NK-92 (cell line): ENCODE measurements around the gene COA1.
"Not testable (repeated sequence)": the region's sequence is repeated elsewhere in the genome, so short reads cannot be mapped to it uniquely, and the experiment has no call there.

Experiments used
- DNase-seq: peaks from one replicate; lab custom pipeline; 2025; ENCODE audit not compliant: unreplicated experiment; lab: John Stamatoyannopoulos, UW

Gene COA1

DNA sequence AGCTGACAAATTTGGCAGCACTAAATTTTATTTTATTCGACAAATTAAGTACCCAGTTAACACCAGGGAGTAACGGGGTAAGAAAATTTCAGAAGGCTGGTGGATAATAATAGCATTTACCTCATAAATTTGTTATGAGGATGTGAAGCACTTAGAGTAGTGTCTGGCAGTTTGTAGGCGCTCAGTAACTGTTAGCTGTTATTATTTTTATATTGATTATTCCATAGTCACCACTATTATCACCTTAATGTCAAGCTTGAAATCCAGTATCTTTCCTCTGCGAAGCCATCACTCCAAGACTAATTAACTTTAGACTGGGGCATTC lies 563 bp upstream of the COA1 start:
- DNase-seq: no peak

DNA sequence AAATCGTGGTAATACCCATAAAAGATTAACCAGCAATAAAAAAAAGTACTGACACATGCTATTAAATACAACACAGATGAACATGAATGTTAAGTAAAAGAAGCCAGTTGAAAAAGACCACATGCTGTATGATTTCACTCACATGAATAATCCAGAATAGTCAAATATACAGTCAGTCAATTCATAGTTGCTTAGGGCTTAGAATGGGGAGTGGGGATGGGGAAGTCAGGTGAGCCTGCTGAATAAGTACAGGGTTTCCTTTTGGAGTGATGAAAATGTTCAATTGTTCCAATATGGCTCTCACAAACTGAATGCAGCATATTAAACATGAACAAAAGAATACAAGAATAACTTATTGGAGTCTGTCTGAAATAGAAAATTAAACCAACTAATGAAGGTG lies 1.8 kb downstream of the COA1 start:
- no peak for DNase-seq

GRCh38 chr7:43727003-43727402 lies 2.3 kb downstream of the COA1 start:
- DNase-seq: no peak

DNA sequence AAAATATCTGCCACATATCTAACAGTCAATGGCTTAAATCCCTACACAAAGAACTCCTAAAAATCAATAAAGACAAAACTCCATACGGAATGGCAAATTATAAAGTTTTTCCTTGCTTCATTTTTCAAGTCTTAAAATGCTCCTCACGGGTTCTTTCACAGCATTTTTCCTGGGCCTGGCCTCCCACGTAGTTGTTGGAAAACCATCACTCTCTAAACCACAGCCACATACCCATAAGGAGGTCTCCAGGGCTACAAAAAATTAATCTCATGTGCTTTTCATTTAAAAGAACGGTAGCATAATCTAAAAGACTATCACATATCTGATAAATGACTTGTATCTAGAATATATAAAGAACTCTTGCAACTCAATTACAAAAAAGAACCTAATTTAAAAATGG lies 2.9 kb downstream of the COA1 start:
- no peak for DNase-seq

DNA sequence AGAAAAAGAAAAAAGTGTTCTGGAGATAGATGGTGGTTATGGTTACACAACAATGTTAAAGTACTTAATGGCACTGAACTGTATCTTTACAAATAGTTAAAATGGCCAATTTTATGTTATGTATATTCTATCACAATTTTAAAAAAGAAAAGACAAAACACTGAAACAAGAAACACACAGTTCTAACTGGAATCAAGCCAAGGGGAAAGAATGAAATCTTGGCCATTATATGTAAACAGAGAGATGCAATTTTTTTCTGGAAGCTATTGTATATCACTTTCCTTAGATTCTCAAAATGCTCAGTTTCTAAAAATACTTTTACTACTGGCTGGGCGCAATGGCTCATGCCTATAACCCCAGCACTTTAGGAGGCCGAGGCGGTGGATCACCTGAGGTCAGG lies 4.1 kb downstream of the COA1 start:
- DNase-seq: no peak

DNA sequence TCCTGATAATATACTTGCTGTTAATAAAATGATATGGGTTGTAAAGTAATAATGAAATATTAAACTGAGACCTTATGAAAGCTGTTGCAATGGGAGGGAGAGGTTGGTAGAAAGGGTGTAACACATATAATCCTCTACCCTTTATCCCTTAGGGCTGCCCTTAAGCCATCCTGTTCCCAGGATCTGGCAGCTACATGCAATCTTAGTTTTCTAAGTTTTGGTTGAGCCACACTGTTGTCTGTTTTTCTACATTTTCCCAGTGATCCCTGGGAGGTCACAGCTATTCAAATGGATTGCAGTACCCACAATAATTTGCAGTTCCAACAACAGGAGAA lies 6.3 kb downstream of the COA1 start:
- no peak for DNase-seq

DNA sequence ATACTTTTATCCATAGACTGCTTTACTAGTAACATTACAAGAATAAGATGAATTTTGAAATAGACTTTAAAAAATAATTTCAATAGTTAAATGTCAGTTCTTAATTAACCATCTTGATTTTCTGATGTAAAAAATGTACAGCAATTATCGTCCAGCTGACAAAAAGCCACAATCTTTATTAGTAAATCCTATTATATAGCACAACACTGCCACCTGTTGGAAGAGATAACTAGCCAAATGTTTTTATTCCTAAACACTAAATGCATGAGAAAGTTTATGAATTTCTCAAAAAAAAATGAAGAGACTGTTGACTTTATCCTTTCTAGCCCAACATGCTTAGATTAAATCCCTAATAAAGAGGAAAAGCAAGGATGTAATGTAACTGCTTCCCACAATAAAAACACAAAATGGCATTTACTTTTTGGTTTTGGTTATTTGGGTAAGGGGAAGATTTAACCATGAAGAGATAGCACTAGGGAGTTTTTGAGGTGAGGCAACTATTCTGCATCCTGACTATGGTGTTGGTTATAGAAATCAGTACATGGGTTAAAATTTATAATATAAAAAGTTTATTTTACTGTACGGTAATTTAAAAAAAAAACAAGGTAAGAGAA lies 8.0 kb downstream of the COA1 start:
- DNase-seq: no peak

DNA sequence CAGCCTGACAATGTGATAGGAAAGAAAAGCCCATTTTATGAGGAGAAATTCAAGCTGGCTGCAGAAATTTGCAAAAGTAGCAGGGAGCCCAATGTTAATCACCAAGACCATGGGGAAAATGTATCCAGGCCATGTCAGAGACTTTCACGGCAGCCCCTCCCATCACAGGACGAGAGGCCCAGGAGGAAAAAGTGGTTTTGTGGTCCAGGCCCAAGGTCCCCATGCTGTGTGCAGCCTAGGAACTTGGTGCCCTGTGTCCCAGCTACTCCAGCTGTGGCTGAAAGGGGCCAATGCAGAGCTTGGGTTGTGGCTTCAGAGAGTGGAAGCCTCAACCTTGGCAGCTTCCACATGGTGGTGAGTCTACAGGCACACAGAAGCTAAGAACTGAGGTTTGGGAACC lies 12.7 kb downstream of the COA1 start:
- no peak for DNase-seq

DNA sequence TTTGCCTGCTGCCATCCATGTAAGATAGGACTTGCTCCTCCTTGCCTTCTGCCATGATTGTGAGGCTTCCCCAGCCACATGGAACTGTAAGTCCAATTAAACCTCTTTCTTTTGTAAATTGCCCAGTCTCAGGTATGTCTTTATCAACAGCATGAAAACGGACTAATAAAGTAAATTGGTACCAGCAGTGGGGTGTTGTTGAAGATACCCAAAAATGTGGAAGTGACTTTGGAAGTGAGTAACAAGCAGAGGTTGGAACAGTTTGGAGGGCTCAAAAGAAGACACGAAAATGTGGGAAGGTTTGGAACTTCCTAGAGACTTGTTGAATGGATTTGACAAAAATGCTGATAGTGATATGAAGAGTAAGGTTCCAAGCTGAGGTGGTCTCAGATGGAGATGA lies 13.4 kb downstream of the COA1 start:
- not testable (repeated sequence) for DNase-seq

DNA sequence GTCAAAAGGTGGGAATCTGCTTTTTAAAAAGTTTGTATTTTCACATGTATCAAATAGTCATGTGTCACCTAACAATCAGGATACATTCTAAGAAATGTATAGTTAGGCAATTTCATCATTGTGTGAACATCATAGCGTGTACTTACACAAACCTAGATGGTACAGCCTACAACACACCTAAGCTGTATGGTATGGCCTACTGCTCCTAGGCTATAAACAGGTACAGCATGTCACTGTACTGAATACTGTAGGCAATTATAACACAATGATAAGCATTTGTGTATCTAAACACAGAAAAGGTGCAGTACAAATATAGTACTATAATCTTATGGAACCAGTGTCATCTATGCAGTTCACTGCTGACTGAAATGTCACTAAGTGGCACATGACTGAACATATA lies 17.8 kb downstream of the COA1 start:
- no peak for DNase-seq

DNA sequence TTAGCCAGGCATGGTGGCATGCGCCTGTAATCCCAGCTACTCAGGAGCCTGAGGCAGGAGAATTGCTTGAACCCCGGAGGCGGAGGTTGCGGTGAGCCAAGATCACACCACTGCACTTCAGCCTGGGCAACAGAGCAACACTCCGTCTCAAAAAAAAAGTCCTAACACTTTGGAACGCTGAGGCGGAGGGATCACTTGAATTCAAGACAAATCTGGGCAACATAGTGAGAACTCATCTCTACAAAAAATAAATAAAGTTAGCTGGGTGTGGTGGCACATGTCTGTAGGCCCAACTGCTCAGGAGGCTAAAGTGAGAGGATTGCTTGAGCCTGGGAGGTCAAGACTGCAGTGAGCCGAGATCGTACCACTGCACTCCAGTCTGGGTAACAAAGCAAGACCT lies 21.3 kb downstream of the COA1 start:
- DNase-seq: not testable (repeated sequence)

GRCh38 chr7:43703573-43703972 lies 25.8 kb downstream of the COA1 start:
- no peak for DNase-seq

- no peak for DNase-seq
Measured at GRCh38 chr7:43702974-43703373, 26.3 kb downstream of the COA1 start.

DNA sequence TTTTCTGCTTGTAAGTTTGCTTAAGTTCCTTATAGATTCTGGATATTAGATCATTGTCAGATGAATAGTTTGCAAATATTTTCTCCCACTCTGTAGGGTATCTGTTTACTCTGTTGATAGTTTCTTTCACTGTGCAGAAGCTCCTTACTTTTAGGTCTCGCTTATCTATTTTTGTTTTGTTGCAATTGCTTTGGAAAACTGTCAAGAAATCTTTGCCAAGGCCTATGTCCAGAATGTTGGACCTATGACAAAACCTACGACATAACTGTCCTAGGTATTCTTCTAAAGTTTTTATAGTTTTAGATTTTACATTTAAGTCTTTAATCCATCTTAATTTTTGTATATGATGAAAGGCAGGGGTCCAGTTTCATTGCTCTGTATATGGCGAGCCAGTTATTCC lies 27.4 kb downstream of the COA1 start:
- DNase-seq: no peak

- DNase-seq: no peak
Measured at GRCh38 chr7:43701500-43701854, 27.8 kb downstream of the COA1 start.

DNA sequence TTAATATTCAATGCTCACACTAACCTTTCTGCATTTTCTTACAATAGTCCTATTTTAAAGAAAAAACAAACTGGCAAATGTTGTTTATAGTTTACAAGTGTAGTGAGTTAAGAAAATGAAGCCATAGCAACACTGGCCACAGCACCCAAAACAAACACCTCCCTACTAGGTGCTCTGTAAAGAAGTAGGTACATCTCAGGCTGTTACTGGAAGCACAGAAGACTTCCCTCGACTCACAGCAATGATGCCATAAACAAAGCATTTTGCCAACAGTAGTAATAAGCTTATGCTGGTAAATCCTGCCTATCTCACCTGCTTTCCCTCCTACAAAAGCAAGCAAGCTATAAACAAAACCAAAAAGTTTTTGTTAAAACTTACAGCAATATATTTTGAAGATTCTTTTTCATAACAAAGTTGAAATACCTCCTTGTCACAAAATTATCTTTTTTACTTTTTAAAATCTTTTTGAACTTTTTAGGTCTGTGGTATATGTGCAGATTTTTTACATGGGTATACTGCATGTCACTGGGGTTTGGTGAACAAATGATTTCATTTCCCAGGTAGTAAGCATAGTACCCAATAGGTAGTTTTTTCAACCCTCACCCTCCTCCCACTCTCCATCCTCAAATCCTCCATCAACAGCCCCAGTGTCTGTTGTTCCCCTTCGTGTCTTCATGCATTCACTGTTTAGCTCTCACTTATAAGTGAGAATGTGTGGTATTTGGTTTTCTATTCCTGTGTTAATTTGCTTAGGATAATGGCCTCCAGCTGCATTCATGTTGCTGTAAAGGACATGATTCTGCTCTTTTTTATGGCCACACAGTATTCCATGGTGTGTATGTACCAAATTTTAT lies 28.4 kb downstream of the COA1 start:
- DNase-seq: no peak

- no peak for DNase-seq
Measured at GRCh38 chr7:43700059-43700501, 29.2 kb downstream of the COA1 start.

GRCh38 chr7:43698460-43699255 lies 30.7 kb downstream of the COA1 start:
- DNase-seq: no peak

DNA sequence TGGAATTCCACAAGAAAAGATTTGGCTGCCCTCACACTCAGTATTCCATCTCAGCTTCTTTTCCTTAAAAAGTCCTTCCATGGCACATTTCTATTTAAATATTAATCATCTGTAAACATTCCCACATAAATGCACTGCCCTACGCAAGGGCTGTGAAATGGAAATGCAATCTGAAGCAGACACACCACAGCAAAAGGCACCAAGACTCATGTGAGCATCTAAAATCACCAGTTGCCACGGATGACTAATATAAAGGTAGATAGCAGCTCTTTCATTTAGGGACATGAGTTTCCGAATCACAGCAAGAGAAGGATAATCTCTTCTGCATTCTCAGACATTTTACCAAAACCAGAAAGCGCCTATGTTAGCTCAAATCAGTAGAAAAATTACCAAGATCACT lies 31.6 kb downstream of the COA1 start:
- no peak for DNase-seq

DNA sequence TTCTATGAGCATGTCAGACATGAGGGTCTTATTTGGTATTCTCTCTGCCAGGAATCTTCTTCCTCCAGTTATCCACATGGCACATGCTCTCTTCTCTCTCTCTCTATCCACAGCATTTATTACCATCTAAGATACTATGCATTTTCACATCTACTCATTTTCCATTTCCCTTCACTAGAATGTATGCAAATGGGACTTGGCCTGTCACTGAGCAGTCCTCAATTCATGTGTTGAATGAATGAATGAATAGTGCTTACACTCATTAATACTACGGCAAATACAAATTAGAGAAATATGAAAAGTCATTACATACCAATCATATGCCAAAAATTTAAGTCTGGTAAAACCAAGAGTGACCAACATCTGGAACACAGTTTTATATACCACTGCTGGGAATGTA lies 34.0 kb downstream of the COA1 start:
- DNase-seq: no peak

DNA sequence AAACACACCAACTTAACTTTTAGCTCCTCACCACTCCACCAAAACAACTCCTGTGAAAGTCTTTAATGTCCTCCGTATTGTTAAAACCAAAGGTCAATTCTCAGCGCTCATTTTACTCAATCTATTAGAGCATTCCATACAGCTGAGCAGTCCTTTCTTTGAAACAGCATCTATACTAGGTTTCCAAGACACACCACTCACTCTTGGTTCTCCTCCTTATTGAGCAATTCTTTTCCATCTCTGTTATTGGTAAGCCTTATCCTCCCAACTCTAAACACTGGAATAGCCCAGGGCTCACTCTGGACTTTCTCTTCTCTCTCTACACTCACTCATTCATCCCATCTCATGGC lies 34.9 kb downstream of the COA1 start:
- no peak for DNase-seq

DNA sequence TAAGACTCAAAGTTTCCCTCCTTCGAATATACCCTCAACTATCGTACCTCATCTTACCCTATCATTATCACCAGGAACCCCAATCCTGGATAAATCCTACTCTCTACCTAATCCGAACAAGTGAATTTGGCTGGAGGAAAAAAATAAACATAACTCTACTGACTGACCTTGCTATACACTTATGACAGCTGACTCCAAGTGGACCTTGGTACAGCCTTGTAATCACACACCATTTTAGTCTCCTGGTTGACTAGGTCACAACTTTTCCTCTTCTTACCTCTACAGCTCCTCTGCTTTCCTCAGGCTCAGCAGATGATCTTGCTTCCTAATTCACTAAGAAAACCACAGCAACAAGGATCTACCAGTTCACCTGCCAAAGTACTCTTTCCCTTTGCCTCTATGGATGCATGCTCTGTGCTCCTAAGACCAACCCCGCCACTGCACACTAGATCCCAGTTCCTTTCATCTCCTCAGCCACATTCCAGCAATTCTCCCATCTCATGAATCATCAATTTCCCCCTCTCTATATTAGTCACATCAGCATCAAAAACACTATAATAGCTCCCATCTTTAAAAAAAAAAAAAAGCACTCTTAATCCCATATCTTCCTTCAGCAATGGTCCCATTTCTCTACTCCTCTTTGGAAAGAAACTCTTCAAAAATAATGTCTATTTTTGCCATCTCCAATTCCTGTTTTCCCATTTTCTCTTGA lies 35.5 kb downstream of the COA1 start:
- DNase-seq: no peak
